Ascending aorta (tissue), 2 donors: ENCODE measurements around the gene MAN2A1. TPM values are rescaled to one million over a fixed set of nuclear protein-coding genes. Genes with fewer than 3 reads are reported as not detected.

Experiments used
- DNase-seq, 2 donors: peaks; one replicate each; pipeline ENCODE4 v3.0.0-alpha.2; 2019; ENCODE audit warnings: low spot score in 2 of 2
- H3K27ac ChIP-seq, 2 donors: fragments of 200-600 bp; sonication (generic); one replicate each; pipeline ENCODE4 v1.5.1; 2016 to 2017; ENCODE audit warnings: mild to moderate bottlenecking in 1 of 2
- H3K27me3 ChIP-seq: fragments of 200-600 bp; sonication (generic); one replicate; pipeline ENCODE4 v1.5.1; 2017
- H3K36me3 ChIP-seq, 2 donors: fragments of 200-600 bp; sonication (generic); one replicate each; pipeline ENCODE4 v1.5.1; 2016
- H3K4me1 ChIP-seq, 2 donors: fragments of 200-600 bp; sonication (generic); one replicate each; pipeline ENCODE4 v1.5.1; 2016 to 2017; ENCODE audit warnings: mild to moderate bottlenecking in 1 of 2
- H3K4me3 ChIP-seq, 2 donors: fragments of 200-600 bp; sonication (generic); one replicate each; pipeline ENCODE4 v1.5.1; 2016 to 2017; ENCODE audit warnings: mild to moderate bottlenecking in 1 of 2
- H3K9me3 ChIP-seq, 2 donors: fragments of 200-600 bp; sonication (generic); one replicate each; pipeline ENCODE4 v1.5.1; 2016
- CTCF ChIP-seq, 3 experiments: fragments of 200-600 bp in 2 of 3; fragments of 450-650 bp in 1 of 3; sonication (generic) in 2 of 3; IDR thresholded peaks; one replicate each; pipeline ENCODE4 v1.5.1; 2016 to 2019; ENCODE audit warnings: antibody characterized with exemption in 3 of 3, mild to moderate bottlenecking in 1 of 3, moderate library complexity in 1 of 3
- intact Hi-C: fragments of 100-400 bp; cut with DNase I; formaldehyde crosslinking; loops from one replicate; pipeline ENCODE4 v1.15.1; 2023
- total RNA-seq: library from RNA; depleted of rRNA; stranded (reverse); fragments of >200 nt; gene quantifications from one replicate; pipeline ENCODE4 v1.1.0, GENCODE V29; 2016

The MAN2A1 gene
- total RNA-seq, 1 donor from 2014 or later: 37.0 TPM

- DNase-seq: no peak
- H3K4me3 ChIP-seq: no peak overlapping the region
- TF ChIP-seq CTCF (IDR thresholded peaks at IDR 0.05): no peak
- H3K27me3 ChIP-seq: no peaks in the 10 kb centered on the region
- H3K36me3 ChIP-seq: no peaks in the 10 kb centered on the region
- H3K9me3 ChIP-seq: no peaks in the 10 kb centered on the region
- H3K4me1 ChIP-seq: no peaks in the 10 kb centered on the region
- intact Hi-C loops: loop anchor here (10.0 kb wide), 1 partner anchor 359 kb away; no protein-coding TSS in a partner anchor
- no peak overlapping the region for H3K27ac ChIP-seq
These were observed 216.2 kb downstream of the MAN2A1 start for GRCh38 chr5:109905906-109906305.

GRCh38 chr5:109907189-109907588 lies 217.5 kb downstream of the MAN2A1 start:
- Histone ChIP-seq H3K36me3 (no peaks in the 10 kb centered on the region), H3K4me3 (no peak overlapping the region), H3K4me1 (no peaks in the 10 kb centered on the region), H3K9me3 (no peaks in the 10 kb centered on the region), H3K27me3 (no peaks in the 10 kb centered on the region), H3K27ac (no peak overlapping the region)
- no peak for TF ChIP-seq CTCF (IDR thresholded peaks at IDR 0.05)
- intact Hi-C loops: loop anchor here (10.0 kb wide), 1 partner anchor 358 kb away; no protein-coding TSS in a partner anchor
- DNase-seq: no peak

- Histone ChIP-seq H3K27me3 (no peaks in the 10 kb centered on the region), H3K27ac (no peak overlapping the region), H3K36me3 (no peaks in the 10 kb centered on the region), H3K4me3 (no peak overlapping the region), H3K9me3 (no peaks in the 10 kb centered on the region), H3K4me1 (no peaks in the 10 kb centered on the region)
- DNase-seq: no peak
- peak in 1 of 3 experiments; percentile 11 for TF ChIP-seq CTCF (IDR thresholded peaks at IDR 0.05)
- intact Hi-C loops: loop anchor here (10.0 kb wide), 1 partner anchor 357 kb away; no protein-coding TSS in a partner anchor
These were observed 218.0 kb downstream of the MAN2A1 start for GRCh38 chr5:109907731-109908130.

- H3K9me3 ChIP-seq: no peaks in the 10 kb centered on the region
- no peak for DNase-seq
- H3K27me3 ChIP-seq: no peaks in the 10 kb centered on the region
- H3K36me3 ChIP-seq: no peaks in the 10 kb centered on the region
- H3K4me1 ChIP-seq: no peaks in the 10 kb centered on the region
- no peak overlapping the region for H3K4me3 ChIP-seq
- H3K27ac ChIP-seq: no peak overlapping the region
- TF ChIP-seq CTCF (IDR thresholded peaks at IDR 0.05): no peak
- intact Hi-C loops: loop anchor here (10.0 kb wide), 1 partner anchor 356 kb away; no protein-coding TSS in a partner anchor
These were observed 218.6 kb downstream of the MAN2A1 start for GRCh38 chr5:109908366-109908765.

GRCh38 chr5:109910874-109911273 lies 221.1 kb downstream of the MAN2A1 start:
- Histone ChIP-seq H3K4me3 (no peak overlapping the region), H3K36me3 (no peaks in the 10 kb centered on the region), H3K9me3 (no peaks in the 10 kb centered on the region), H3K27ac (no peak overlapping the region), H3K4me1 (no peaks in the 10 kb centered on the region), H3K27me3 (no peaks in the 10 kb centered on the region)
- intact Hi-C loops: no loop called here
- no peak for DNase-seq
- no peak for TF ChIP-seq CTCF (IDR thresholded peaks at IDR 0.05)

GRCh38 chr5:109911731-109912130 lies 222.0 kb downstream of the MAN2A1 start:
- Histone ChIP-seq H3K4me1 (no peaks in the 10 kb centered on the region), H3K4me3 (no peak overlapping the region), H3K36me3 (no peaks in the 10 kb centered on the region), H3K27me3 (no peaks in the 10 kb centered on the region), H3K9me3 (no peaks in the 10 kb centered on the region), H3K27ac (no peak overlapping the region)
- no peak for DNase-seq
- intact Hi-C loops: no loop called here
- no peak for TF ChIP-seq CTCF (IDR thresholded peaks at IDR 0.05)
